HL-60 (cell line): Measurements from ENCODE around the gene MKS1.

Experiments used
- DNase-seq, 2 experiments: peaks; one replicate each; pipeline ENCODE4 v3.0.0-alpha.2; 2010 to 2020; ENCODE audit warnings: low read depth in 1 of 2, low spot score in 1 of 2
- H3K27ac ChIP-seq: fragments of 250-450 bp; sonication (Bioruptor Pico); replicated peaks from 2 replicates; pipeline ENCODE4 v1.5.1; 2020; ENCODE audit warnings: mild to moderate bottlenecking, moderate library complexity
- H3K27me3 ChIP-seq: fragments of 250-450 bp; sonication (Bioruptor Pico); 2 replicates; pipeline ENCODE4 v1.5.1; 2021; ENCODE audit warnings: mild to moderate bottlenecking, moderate library complexity; ENCODE audit not compliant: insufficient read depth, poor library complexity, severe bottlenecking
- H3K4me3 ChIP-seq: replicated peaks from 2 replicates; pipeline ENCODE4 v1.5.1; 2011; ENCODE audit warnings: mild to moderate bottlenecking, control low read depth, low read length; ENCODE audit not compliant: insufficient read depth
- GABPA ChIP-seq: IDR thresholded peaks from 2 replicates; pipeline ENCODE4 v1.6.1; 2012; ENCODE audit warnings: low read depth
- POLR2AphosphoS5 ChIP-seq: IDR thresholded peaks from 2 replicates; pipeline ENCODE4 v1.6.1; 2012; ENCODE audit warnings: low read depth
- SPI1 ChIP-seq: IDR thresholded peaks from 2 replicates; pipeline ENCODE4 v1.6.1; 2012; ENCODE audit warnings: low read depth, mild to moderate bottlenecking, borderline replicate concordance
- TF ChIP-seq, protein P1 (sequence below): IDR thresholded peaks from 2 replicates; pipeline ENCODE4 v1.6.1; 2012; ENCODE audit warnings: low read depth; ENCODE audit not compliant: insufficient replicate concordance
- TF ChIP-seq, protein P2 (sequence below): IDR thresholded peaks from one replicate; pipeline ENCODE4 v1.5.1; 2011; ENCODE audit warnings: low read length, control low read depth, inconsistent platforms; ENCODE audit not compliant: insufficient read depth

MKS1 gene

DNA sequence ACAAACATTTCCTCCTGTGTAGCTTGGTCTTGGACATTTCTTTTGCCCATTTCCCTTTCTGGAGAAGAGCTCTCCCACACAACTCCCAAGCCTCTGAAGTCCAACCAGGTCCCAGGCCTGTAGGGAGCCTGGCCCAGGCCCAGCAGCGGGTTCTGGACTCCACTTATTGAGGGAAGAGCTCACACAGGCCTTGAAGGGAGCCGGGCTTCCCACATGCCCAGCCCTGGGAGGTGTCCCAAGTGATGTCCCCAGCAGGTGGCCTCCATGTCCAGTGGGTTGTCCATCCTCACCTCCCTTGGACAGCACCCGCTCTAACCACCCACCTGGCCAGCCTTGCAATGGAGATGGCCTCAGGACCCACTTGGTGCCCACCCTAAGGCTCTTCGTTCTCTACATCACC lies 32.5 kb downstream of the MKS1 start:
- TF ChIP-seq, protein P1, sequence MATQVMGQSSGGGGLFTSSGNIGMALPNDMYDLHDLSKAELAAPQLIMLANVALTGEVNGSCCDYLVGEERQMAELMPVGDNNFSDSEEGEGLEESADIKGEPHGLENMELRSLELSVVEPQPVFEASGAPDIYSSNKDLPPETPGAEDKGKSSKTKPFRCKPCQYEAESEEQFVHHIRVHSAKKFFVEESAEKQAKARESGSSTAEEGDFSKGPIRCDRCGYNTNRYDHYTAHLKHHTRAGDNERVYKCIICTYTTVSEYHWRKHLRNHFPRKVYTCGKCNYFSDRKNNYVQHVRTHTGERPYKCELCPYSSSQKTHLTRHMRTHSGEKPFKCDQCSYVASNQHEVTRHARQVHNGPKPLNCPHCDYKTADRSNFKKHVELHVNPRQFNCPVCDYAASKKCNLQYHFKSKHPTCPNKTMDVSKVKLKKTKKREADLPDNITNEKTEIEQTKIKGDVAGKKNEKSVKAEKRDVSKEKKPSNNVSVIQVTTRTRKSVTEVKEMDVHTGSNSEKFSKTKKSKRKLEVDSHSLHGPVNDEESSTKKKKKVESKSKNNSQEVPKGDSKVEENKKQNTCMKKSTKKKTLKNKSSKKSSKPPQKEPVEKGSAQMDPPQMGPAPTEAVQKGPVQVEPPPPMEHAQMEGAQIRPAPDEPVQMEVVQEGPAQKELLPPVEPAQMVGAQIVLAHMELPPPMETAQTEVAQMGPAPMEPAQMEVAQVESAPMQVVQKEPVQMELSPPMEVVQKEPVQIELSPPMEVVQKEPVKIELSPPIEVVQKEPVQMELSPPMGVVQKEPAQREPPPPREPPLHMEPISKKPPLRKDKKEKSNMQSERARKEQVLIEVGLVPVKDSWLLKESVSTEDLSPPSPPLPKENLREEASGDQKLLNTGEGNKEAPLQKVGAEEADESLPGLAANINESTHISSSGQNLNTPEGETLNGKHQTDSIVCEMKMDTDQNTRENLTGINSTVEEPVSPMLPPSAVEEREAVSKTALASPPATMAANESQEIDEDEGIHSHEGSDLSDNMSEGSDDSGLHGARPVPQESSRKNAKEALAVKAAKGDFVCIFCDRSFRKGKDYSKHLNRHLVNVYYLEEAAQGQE: no peak
- TF ChIP-seq POLR2AphosphoS5: no peak
- no peak for TF ChIP-seq SPI1
- TF ChIP-seq, protein P2, sequence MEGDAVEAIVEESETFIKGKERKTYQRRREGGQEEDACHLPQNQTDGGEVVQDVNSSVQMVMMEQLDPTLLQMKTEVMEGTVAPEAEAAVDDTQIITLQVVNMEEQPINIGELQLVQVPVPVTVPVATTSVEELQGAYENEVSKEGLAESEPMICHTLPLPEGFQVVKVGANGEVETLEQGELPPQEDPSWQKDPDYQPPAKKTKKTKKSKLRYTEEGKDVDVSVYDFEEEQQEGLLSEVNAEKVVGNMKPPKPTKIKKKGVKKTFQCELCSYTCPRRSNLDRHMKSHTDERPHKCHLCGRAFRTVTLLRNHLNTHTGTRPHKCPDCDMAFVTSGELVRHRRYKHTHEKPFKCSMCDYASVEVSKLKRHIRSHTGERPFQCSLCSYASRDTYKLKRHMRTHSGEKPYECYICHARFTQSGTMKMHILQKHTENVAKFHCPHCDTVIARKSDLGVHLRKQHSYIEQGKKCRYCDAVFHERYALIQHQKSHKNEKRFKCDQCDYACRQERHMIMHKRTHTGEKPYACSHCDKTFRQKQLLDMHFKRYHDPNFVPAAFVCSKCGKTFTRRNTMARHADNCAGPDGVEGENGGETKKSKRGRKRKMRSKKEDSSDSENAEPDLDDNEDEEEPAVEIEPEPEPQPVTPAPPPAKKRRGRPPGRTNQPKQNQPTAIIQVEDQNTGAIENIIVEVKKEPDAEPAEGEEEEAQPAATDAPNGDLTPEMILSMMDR: no peak
- no peak for TF ChIP-seq GABPA
- H3K27me3 ChIP-seq: no peaks in the 10 kb centered on the region
- no peak overlapping the region for H3K4me3 ChIP-seq
- peak overlapping the region; percentile 19; the same call in 1 of the 2 replicates for H3K27ac ChIP-seq
- no peak for DNase-seq

DNA sequence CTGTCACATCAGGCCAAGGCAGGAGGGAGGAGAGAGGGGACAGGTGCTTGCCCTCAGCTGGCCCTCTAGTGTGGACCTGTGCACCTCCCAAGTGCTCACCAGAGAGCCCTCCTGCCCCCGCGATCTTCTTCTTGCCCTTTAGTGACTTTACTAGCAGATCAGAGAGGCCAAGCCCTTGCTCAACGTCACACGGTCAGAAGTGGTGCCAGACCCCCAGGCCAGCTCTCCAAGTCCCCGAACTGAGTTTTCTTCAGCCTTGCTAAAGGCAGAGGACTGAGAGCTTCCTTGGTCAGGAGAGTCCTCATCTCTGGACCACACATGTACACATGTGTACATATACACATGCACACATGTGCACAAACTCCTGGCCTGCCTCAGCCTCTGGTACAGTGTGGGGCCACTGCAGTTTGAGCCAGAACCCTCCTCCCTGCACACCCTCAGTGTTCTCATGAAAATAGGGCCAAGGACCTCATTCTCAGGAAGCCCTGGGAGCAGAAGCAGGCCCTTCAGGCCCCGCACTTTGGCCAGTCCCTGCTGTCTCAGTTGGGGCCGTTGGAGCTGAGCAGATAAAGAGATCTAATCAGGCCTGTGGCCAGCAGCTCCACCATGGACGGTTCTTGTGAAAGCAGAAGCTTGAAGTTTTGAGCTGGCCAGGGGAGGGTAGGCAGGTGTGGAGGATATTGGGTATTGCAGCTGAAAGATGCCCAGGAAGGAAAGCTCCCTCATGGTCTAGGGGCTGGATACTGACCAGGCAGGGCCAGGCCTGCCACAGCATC lies 33.9 kb downstream of the MKS1 start:
- TF ChIP-seq SPI1: no peak
- TF ChIP-seq, protein P1: no peak
- peak in 1 of 2 experiments; percentile 38 for DNase-seq
- H3K27me3 ChIP-seq: no peaks in the 10 kb centered on the region
- no peak overlapping the region for H3K4me3 ChIP-seq
- peak overlapping the region; percentile 61 for H3K27ac ChIP-seq

DNA sequence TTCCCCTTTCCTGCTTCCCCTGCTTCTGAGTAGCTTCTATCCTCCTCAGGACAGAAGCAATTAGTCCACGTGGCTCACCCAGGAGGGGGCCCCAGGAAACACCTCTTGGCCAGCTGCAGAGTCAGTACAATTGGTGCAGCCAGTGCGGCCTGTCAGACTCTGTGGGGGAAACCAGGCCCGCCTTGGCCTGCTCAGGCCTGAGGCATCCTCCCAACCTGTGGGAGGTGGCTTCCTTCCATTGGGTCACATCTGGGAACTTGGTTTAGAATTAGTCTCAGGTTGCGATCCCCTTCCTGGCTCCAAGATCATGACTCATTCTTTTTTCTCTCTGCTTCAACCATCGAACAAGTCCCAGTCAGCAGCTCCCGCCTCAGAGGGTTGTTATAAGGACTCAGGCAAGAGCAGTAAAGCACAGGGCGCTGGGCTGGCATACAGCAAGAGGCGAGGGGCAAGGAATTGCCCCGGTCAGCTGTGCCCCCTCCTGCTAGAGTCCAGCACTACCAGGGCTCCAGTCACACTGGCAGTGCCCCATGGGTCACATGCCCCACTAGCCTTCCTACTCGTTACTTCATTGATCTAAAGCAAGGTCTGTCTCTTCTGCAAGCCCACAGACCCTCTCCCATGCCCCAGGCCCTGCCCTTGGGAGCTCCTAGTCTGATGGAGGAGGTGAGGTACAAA lies 34.6 kb downstream of the MKS1 start:
- peak; percentile 35 to 88 for DNase-seq
- Histone ChIP-seq H3K4me3 (no peak overlapping the region), H3K27me3 (no peaks in the 10 kb centered on the region), H3K27ac (peak overlapping the region; percentile 61)
- no peak for TF ChIP-seq POLR2AphosphoS5
- TF ChIP-seq, protein P2: no peak
- TF ChIP-seq SPI1: no peak
- TF ChIP-seq, protein P1: no peak
- no peak for TF ChIP-seq GABPA
